CD1c-positive myeloid dendritic cell (primary cell): ENCODE measurements around the gene DOLK.
A peak's percentile ranks its signal among the peaks of the same experiment; 100 is the strongest.

Experiments
- DNase-seq: peaks from one replicate; pipeline ENCODE4 v3.0.0-alpha.2; 2016; ENCODE audit errors: extremely low spot score

DOLK gene

GRCh38 chr9:128933731-128934130 is 13.7 kb downstream of the DOLK start:
- no peak for DNase-seq

- no peak for DNase-seq
Measured at GRCh38 chr9:128929560-128929959, 17.8 kb downstream of the DOLK start.

- DNase-seq, result peak; percentile 22
Measured at GRCh38 chr9:128928624-128929023, 18.8 kb downstream of the DOLK start.

- peak; percentile 47 for DNase-seq
Measured at GRCh38 chr9:128927731-128928411, 19.5 kb downstream of the DOLK start.

- no peak for DNase-seq
Measured at GRCh38 chr9:128923493-128923883, 23.9 kb downstream of the DOLK start.

GRCh38 chr9:128921881-128922763 is 25.3 kb downstream of the DOLK start:
- DNase-seq, result no peak

GRCh38 chr9:128920381-128921058 is 26.9 kb downstream of the DOLK start, which contains the start of gene PHYHD1:
PHYHD1 (plus strand) TSS chr9:128920982; CDS start chr9:128922324, 1,342 bp downstream.
- DNase-seq, result no peak

- no peak for DNase-seq
Measured at GRCh38 chr9:128919402-128920089, 27.9 kb downstream of the DOLK start.

GRCh38 chr9:128918921-128919320 is 28.5 kb downstream of the DOLK start:
- no peak for DNase-seq

GRCh38 chr9:128917151-128917849 is 30.1 kb downstream of the DOLK start:
- no peak for DNase-seq

GRCh38 chr9:128916745-128917144 is 30.7 kb downstream of the DOLK start:
- DNase-seq, result no peak

GRCh38 chr9:128916204-128916603 is 31.2 kb downstream of the DOLK start:
- DNase-seq, result no peak

- peak; percentile 26 for DNase-seq
Measured at GRCh38 chr9:128913995-128914772, 33.2 kb downstream of the DOLK start.

- DNase-seq, result no peak
Measured at GRCh38 chr9:128913048-128913900, 34.1 kb downstream of the DOLK start.

GRCh38 chr9:128912270-128912853 is 35.0 kb downstream of the DOLK start:
- DNase-seq, result peak; percentile 64

- no peak for DNase-seq
Measured at GRCh38 chr9:128911529-128912035, 35.8 kb downstream of the DOLK start.

GRCh38 chr9:128910906-128911305 is 36.5 kb downstream of the DOLK start:
- no peak for DNase-seq

- no peak for DNase-seq
Measured at GRCh38 chr9:128909859-128910258, 37.5 kb downstream of the DOLK start.

- no peak for DNase-seq
Measured at GRCh38 chr9:128908372-128908771, 39.0 kb downstream of the DOLK start.
